ENCODE measurements around the gene DNAJC7. TPM values are rescaled to one million over a fixed set of nuclear protein-coding genes. Genes with fewer than 3 reads are reported as not detected.
A peak's percentile ranks its signal among the peaks of the same experiment; 100 is the strongest.

Gene DNAJC7
- total RNA-seq, 4 donors from 2014 or later: 62.6 to 84.0 (median 65.6) TPM

- H3K9me3 ChIP-seq: no peaks in the 10 kb centered on the region
- WGBS, 2 donors: 85 to 89% methylated on average over 14 to 24 of the region's 37 CpGs
- TF ChIP-seq CTCF (IDR thresholded peaks at IDR 0.05) (no peak), POLR2A (IDR thresholded peaks at IDR 0.05) (no peak)
- peaks cover 12 to 37% of the 10 kb centered on the region in 2 donors for H3K4me1 ChIP-seq
- H3K36me3 ChIP-seq: peaks cover 4 to 11% of the 10 kb centered on the region in 2 donors
- H3K27ac ChIP-seq: peak overlapping the region in 2 of 3 donors; percentile 83 to 91
- no peak for DNase-seq
- intact Hi-C loops (cut with DNase I): loop anchor here (10.0 kb wide), 1 partner anchor 233 kb away; the partner anchor contains the start of gene HAP1
- H3K4me3 ChIP-seq (replicated peaks in 1 of 3): peak overlapping the region in 1 of 3 donors; percentile 90
- H3K27me3 ChIP-seq: no peaks in the 10 kb centered on the region
These were observed 49.2 kb downstream of the DNAJC7 start for GRCh38 chr17:41967921-41968578.

DNA sequence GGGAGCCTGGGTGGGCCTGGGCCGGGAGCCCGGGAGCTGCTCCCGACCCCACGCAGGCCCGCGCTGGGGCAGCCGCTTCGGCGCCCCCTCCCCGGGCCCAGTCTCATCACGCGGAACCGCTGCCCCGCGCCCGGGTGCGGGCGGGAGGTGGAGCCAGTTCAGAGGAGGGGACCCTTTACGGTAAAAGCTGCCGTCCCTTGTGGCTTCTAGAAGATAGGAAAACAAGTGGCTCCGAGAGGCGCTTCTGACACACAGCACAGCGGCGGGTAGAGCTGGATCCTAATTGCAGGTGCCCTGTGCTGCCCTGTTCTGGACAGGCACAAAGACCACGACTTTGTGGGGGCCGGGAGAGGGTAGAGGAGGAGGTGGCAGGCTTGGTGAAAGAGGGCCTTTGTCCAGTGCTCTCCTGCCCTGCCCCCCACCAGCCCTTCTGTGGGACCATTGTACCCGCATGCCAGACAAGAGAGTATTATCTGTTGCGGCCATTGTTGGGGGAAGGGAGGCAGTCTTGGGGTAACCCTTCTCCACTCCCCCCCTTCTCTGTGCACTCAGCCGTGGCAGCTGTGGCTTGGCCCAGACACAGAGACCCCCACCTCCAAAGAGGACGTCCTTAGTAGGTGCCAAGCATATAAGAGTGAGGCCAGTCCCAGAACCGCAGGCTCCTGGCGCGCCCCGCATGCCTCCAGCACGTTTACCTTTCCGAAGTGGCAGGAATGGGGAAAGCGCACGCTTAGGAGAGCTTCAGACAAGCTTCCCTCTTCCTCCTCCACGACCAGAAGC is 49.9 kb downstream of the DNAJC7 start:
- Histone ChIP-seq H3K36me3 (peaks cover 0 to 7% of the 10 kb centered on the region in 2 donors), H3K27me3 (no peaks in the 10 kb centered on the region), H3K4me1 (peaks cover 12 to 40% of the 10 kb centered on the region in 2 donors), H3K9me3 (no peaks in the 10 kb centered on the region), H3K4me3 (replicated peaks in 1 of 3) (peak overlapping the region; percentile 46 to 90 (median 90)), H3K27ac (peak overlapping the region; percentile 83 to 91 (median 87))
- DNase-seq: peak; percentile 21 to 39
- intact Hi-C loops (cut with DNase I): loop anchor here (10.0 kb wide), 1 partner anchor 233 kb away; the partner anchor contains the start of gene HAP1
- TF ChIP-seq CTCF (IDR thresholded peaks at IDR 0.05): no peak
- no peak for TF ChIP-seq POLR2A (IDR thresholded peaks at IDR 0.05)
- 24 to 34% methylated on average over 13 to 18 of the region's 39 CpGs for WGBS, 2 donors

DNA sequence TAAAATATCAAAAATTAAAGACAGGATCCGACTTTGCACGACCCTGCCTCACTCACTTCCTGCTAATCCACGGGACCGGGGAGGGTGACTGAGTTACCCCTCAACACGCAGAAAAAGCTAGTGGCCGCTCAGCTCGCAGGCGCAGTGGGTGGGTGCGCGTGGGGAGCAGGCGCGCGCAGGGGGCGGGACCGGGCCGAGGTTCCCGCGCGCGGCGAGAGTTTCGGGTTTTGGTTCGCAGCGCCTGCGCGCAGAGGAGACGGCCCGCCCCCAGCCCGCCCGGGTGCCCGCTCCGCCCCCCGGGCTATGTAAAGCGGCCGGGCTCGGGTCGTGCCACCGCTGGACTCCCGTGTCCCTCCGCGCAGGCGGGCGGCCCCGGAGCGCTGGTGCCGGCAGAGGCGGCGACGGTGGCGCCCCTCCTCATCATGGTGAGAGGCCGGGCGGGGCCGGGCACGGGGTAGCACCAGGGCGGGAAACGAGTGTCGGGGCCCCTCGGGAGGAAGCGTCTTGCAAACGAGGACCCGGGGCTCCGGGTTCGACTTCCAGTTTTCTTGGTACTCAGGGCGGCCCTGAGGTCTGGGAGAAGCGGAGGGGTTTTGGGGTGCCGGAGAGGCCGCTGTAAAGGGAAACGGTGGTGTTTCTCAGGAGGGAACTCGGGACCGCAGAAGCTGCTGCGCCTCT is 50.6 kb downstream of the DNAJC7 start, which contains the start of gene CNP:
Gene CNP (plus strand): TSS at position 333 of the 678 bp plus-strand sequence. CDS start 90 bp downstream, at position 423.
- peak; percentile 94 for DNase-seq
- H3K9me3 ChIP-seq: no peaks in the 10 kb centered on the region
- peaks cover 0 to 4% of the 10 kb centered on the region in 2 donors for H3K36me3 ChIP-seq
- H3K4me1 ChIP-seq: peaks cover 12 to 40% of the 10 kb centered on the region in 2 donors
- no peaks in the 10 kb centered on the region for H3K27me3 ChIP-seq
- peak within 1 kb of the TSS; percentile 85 to 91 (median 87) for H3K27ac ChIP-seq
- intact Hi-C loops (cut with DNase I): loop anchor here (10.0 kb wide), 1 partner anchor 232 kb away; the partner anchor contains the start of gene HAP1
- TF ChIP-seq CTCF (IDR thresholded peaks at IDR 0.05) (peak in 1 of 6 experiments; percentile 28), POLR2A (IDR thresholded peaks at IDR 0.05) (peak in 1 of 2 donors; percentile 94)
- H3K4me3 ChIP-seq (replicated peaks in 1 of 3): peak within 1 kb of the TSS; percentile 46 to 90 (median 90)
- WGBS, 2 donors: 0 to 1% methylated on average over 26 to 31 of the region's 71 CpGs

- intact Hi-C loops (cut with DNase I): loop anchor here (10.0 kb wide), 1 partner anchor 231 kb away; the partner anchor contains the start of gene HAP1
- WGBS, 2 donors: 2% methylated on average over 16 to 17 of the region's 18 CpGs
These were observed 51.4 kb downstream of the DNAJC7 start for GRCh38 chr17:41965694-41966462.

More at GRCh38 chr17:41965694-41966462, 51.4 kb downstream of the DNAJC7 start:
- Histone ChIP-seq H3K4me1 (peaks cover 12 to 39% of the 10 kb centered on the region in 2 donors), H3K9me3 (no peaks in the 10 kb centered on the region), H3K36me3 (peaks cover 0 to 4% of the 10 kb centered on the region in 2 donors), H3K27me3 (no peaks in the 10 kb centered on the region), H3K4me3 (replicated peaks in 1 of 3) (peak overlapping the region in 2 of 3 donors; percentile 3 to 90), H3K27ac (peak overlapping the region; percentile 61 to 91 (median 85))
- DNase-seq: peak; percentile 93 to 94
- TF ChIP-seq CTCF (IDR thresholded peaks at IDR 0.05) (peak in 1 of 6 experiments; percentile 8), POLR2A (IDR thresholded peaks at IDR 0.05) (peak in 1 of 2 donors; percentile 57)
